ENCODE results near the gene UQCRC2. TPM values are rescaled to one million over a fixed set of nuclear protein-coding genes. Genes with fewer than 3 reads are reported as not detected.

UQCRC2 gene
- polyA plus RNA-seq, 1 of the 3 experiments (the other 2 are of a cell fraction), result 155 TPM

DNA sequence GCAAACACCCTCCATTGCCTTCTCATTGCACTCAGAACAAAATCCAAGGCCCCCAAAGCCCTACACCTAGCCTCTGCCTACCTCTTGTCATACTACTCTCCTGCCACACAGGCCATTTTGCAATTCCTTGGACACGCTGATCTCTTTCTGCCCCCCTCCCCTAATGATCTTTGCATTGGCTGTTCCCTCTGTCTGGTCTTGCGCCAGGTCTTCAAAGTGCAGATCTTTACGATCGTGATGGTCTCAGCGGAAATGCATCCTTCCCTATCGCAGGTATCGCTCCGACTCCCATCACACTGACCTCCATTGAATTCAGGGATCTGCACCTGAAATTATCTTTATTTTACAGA, 54.0 kb downstream of the UQCRC2 start:
- Histone ChIP-seq H3F3A (replicated peaks; ENCODE audit: insufficient read depth) (peaks cover 3% of the 10 kb centered on the region), H4K20me1 (ENCODE audit: insufficient read depth) (peaks cover 20% of the 10 kb centered on the region), H3K4me2 (peak overlapping the region; percentile 91), H2AFZ (ENCODE audit: low read depth) (peak overlapping the region; percentile 97), H3K9me3 (no peaks in the 10 kb centered on the region), H3K79me2 (ENCODE audit: insufficient read depth) (peaks cover 39% of the 10 kb centered on the region), H3K4me3 (ENCODE audit: low read depth in 2 of 2, low read length in 1 of 2) (peak overlapping the region; percentile 96 to 98), H3K4me1 (ENCODE audit: control insufficient read depth in 1 of 2, insufficient read depth in 2 of 2, low read depth in 1 of 2, low read length in 1 of 2) (peaks cover 0 to 13% of the 10 kb centered on the region in 2 experiments; a peak in 1 of 4 replicates), H3K9me2 (no peaks in the 10 kb centered on the region), H3K36me3 (replicated peaks in 1 of 2; ENCODE audit: control insufficient read depth in 1 of 2, insufficient read depth in 2 of 2, low read length in 1 of 2) (no peaks in the 10 kb centered on the region), H3K27ac (ENCODE audit: low read depth in 2 of 2, low read length in 1 of 2) (peak overlapping the region in 1 of 2 experiments; percentile 90; a peak in 2 of 4 replicates), H3K9ac (peak overlapping the region; percentile 75), H3K27me3 (ENCODE audit: insufficient read depth) (no peaks in the 10 kb centered on the region)
- ChIA-PET POLR2A (interaction anchor here (0.6 to 1.4 kb wide), 6 partner anchors 10 to 414 kb away, joined by 3 to 7 read pairs (median 3); no protein-coding TSS in a partner anchor), CTCF (interaction anchor here (0.6 to 6.8 kb wide), 10 partner anchors 8 to 185 kb away, joined by 3 to 95 read pairs (median 6); no protein-coding TSS in a partner anchor)
- TF ChIP-seq MXI1 (IDR thresholded peaks at IDR 0.05; ENCODE audit: low read depth, low read length) (no peak), JUND (IDR thresholded peaks at IDR 0.05) (no peak), TEAD4 (IDR thresholded peaks at IDR 0.05; ENCODE audit: borderline replicate concordance, insufficient read depth) (no peak), YY1 (IDR thresholded peaks at IDR 0.05; ENCODE audit: low read depth) (no peak), SIN3A (IDR thresholded peaks at IDR 0.05; ENCODE audit: borderline replicate concordance, low read depth, low read length) (no peak), POLR2AphosphoS5 (IDR thresholded peaks at IDR 0.05; ENCODE audit: low read depth, low read length) (no peak), CHD2 (IDR thresholded peaks at IDR 0.05; ENCODE audit: low read length, partially characterized antibody) (no peak), EP300 (IDR thresholded peaks at IDR 0.05; ENCODE audit: borderline replicate concordance in 1 of 2, low read depth in 1 of 2, low read length in 1 of 2) (no peak), RFX5 (IDR thresholded peaks at IDR 0.05; ENCODE audit: low read length) (no peak), RXRA (IDR thresholded peaks at IDR 0.05; ENCODE audit: borderline replicate concordance, low read depth) (no peak), RCOR1 (IDR thresholded peaks at IDR 0.05; ENCODE audit: low read length) (no peak), SMC3 (IDR thresholded peaks at IDR 0.05; ENCODE audit: low read depth, low read length) (no peak), FOXM1 (IDR thresholded peaks at IDR 0.05; ENCODE audit: low read depth) (no peak), NRF1 (IDR thresholded peaks at IDR 0.05; ENCODE audit: low read depth, low read length) (no peak)
- TF ChIP-seq, protein P1, sequence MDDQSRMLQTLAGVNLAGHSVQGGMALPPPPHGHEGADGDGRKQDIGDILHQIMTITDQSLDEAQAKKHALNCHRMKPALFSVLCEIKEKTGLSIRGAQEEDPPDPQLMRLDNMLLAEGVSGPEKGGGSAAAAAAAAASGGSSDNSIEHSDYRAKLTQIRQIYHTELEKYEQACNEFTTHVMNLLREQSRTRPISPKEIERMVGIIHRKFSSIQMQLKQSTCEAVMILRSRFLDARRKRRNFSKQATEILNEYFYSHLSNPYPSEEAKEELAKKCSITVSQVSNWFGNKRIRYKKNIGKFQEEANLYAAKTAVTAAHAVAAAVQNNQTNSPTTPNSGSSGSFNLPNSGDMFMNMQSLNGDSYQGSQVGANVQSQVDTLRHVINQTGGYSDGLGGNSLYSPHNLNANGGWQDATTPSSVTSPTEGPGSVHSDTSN (IDR thresholded peaks at IDR 0.05), result no peak
- TF ChIP-seq, protein P2, sequence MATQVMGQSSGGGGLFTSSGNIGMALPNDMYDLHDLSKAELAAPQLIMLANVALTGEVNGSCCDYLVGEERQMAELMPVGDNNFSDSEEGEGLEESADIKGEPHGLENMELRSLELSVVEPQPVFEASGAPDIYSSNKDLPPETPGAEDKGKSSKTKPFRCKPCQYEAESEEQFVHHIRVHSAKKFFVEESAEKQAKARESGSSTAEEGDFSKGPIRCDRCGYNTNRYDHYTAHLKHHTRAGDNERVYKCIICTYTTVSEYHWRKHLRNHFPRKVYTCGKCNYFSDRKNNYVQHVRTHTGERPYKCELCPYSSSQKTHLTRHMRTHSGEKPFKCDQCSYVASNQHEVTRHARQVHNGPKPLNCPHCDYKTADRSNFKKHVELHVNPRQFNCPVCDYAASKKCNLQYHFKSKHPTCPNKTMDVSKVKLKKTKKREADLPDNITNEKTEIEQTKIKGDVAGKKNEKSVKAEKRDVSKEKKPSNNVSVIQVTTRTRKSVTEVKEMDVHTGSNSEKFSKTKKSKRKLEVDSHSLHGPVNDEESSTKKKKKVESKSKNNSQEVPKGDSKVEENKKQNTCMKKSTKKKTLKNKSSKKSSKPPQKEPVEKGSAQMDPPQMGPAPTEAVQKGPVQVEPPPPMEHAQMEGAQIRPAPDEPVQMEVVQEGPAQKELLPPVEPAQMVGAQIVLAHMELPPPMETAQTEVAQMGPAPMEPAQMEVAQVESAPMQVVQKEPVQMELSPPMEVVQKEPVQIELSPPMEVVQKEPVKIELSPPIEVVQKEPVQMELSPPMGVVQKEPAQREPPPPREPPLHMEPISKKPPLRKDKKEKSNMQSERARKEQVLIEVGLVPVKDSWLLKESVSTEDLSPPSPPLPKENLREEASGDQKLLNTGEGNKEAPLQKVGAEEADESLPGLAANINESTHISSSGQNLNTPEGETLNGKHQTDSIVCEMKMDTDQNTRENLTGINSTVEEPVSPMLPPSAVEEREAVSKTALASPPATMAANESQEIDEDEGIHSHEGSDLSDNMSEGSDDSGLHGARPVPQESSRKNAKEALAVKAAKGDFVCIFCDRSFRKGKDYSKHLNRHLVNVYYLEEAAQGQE (IDR thresholded peaks at IDR 0.05; ENCODE audit: low read depth, low read length), result no peak
- TF ChIP-seq, protein P3, sequence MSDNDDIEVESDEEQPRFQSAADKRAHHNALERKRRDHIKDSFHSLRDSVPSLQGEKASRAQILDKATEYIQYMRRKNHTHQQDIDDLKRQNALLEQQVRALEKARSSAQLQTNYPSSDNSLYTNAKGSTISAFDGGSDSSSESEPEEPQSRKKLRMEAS (IDR thresholded peaks at IDR 0.05; ENCODE audit: low read depth), result no peak
- TF ChIP-seq, protein P4, sequence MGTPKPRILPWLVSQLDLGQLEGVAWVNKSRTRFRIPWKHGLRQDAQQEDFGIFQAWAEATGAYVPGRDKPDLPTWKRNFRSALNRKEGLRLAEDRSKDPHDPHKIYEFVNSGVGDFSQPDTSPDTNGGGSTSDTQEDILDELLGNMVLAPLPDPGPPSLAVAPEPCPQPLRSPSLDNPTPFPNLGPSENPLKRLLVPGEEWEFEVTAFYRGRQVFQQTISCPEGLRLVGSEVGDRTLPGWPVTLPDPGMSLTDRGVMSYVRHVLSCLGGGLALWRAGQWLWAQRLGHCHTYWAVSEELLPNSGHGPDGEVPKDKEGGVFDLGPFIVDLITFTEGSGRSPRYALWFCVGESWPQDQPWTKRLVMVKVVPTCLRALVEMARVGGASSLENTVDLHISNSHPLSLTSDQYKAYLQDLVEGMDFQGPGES (IDR thresholded peaks at IDR 0.05; ENCODE audit: low read depth, low read length), result no peak
- TF ChIP-seq, protein P5, sequence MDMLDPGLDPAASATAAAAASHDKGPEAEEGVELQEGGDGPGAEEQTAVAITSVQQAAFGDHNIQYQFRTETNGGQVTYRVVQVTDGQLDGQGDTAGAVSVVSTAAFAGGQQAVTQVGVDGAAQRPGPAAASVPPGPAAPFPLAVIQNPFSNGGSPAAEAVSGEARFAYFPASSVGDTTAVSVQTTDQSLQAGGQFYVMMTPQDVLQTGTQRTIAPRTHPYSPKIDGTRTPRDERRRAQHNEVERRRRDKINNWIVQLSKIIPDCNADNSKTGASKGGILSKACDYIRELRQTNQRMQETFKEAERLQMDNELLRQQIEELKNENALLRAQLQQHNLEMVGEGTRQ (IDR thresholded peaks at IDR 0.05; ENCODE audit: borderline replicate concordance, low read depth, low read length), result no peak
- TF ChIP-seq, protein P6, sequence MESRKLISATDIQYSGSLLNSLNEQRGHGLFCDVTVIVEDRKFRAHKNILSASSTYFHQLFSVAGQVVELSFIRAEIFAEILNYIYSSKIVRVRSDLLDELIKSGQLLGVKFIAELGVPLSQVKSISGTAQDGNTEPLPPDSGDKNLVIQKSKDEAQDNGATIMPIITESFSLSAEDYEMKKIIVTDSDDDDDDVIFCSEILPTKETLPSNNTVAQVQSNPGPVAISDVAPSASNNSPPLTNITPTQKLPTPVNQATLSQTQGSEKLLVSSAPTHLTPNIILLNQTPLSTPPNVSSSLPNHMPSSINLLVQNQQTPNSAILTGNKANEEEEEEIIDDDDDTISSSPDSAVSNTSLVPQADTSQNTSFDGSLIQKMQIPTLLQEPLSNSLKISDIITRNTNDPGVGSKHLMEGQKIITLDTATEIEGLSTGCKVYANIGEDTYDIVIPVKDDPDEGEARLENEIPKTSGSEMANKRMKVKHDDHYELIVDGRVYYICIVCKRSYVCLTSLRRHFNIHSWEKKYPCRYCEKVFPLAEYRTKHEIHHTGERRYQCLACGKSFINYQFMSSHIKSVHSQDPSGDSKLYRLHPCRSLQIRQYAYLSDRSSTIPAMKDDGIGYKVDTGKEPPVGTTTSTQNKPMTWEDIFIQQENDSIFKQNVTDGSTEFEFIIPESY (IDR thresholded peaks at IDR 0.05; ENCODE audit: borderline replicate concordance, low read depth), result no peak
- DNase-seq, result peak; percentile 45
- WGBS (ENCODE audit: low lambda C conversion rate), result 17% methylated on average over 8 of the region's 8 CpGs
